Activated B cell treated with CpG ODN at 0.5 μM for 24 hours (primary cell): ENCODE results near the gene TRABD2B. TPM values are rescaled to one million over a fixed set of nuclear protein-coding genes. Genes with fewer than 3 reads are reported as not detected.

Experiments
- ATAC-seq: fragments of 200-7000 bp; cut with Tn5 transposase; one replicate; pipeline ENCODE4 v1.10.0; 2021; ENCODE audit warnings: low read depth, mild to moderate bottlenecking, moderate library complexity
- CTCF ChIA-PET: fragments of 350-600 bp; sonication (Branson Sonifier 250); formaldehyde crosslinking; loops from one replicate; lab custom pipeline; 2021; ENCODE audit warnings: antibody characterized with exemption; lab: Charles Lee
- POLR2A ChIA-PET: fragments of 350-600 bp; sonication (Branson Sonifier 250); formaldehyde crosslinking; loops from one replicate; lab custom pipeline; 2021; ENCODE audit warnings: antibody characterized with exemption; lab: Charles Lee
- DNase-seq: peaks from one replicate; pipeline ENCODE4 v3.0.0; 2022
- H3K27ac Mint-ChIP-seq: one replicate; pipeline ENCODE4 v1.8.0; 2020; ENCODE audit warnings: mixed read lengths
- H3K27me3 Mint-ChIP-seq: one replicate; pipeline ENCODE4 v1.8.0; 2021; ENCODE audit warnings: mixed read lengths
- H3K36me3 Mint-ChIP-seq: one replicate; pipeline ENCODE4 v1.8.0; 2021; ENCODE audit warnings: low read depth, mixed read lengths
- H3K4me1 Mint-ChIP-seq: one replicate; pipeline ENCODE4 v1.8.0; 2021; ENCODE audit warnings: mixed read lengths
- H3K4me3 Mint-ChIP-seq: one replicate; pipeline ENCODE4 v1.8.0; 2020; ENCODE audit warnings: mild to moderate bottlenecking, mixed read lengths
- H3K9me3 Mint-ChIP-seq: one replicate; pipeline ENCODE4 v1.8.0; 2020; ENCODE audit warnings: mixed read lengths
- intact Hi-C: fragments of 100-400 bp; cut with micrococcal nuclease; formaldehyde crosslinking; loops from one replicate; pipeline ENCODE4 v1.15.1; 2024
- total RNA-seq: library from RNA; stranded (reverse); gene quantifications from 2 replicates; pipeline ENCODE4 v1.2.3, GENCODE V29; 2022
- TF ChIP-seq, protein P1 (sequence below): fragments of 200-600 bp; IDR thresholded peaks from one replicate; pipeline ENCODE4 v1.8.0; 2022; ENCODE audit warnings: antibody characterized with exemption, mild to moderate bottlenecking

The TRABD2B gene
- not detected in 2 replicates for total RNA-seq

DNA sequence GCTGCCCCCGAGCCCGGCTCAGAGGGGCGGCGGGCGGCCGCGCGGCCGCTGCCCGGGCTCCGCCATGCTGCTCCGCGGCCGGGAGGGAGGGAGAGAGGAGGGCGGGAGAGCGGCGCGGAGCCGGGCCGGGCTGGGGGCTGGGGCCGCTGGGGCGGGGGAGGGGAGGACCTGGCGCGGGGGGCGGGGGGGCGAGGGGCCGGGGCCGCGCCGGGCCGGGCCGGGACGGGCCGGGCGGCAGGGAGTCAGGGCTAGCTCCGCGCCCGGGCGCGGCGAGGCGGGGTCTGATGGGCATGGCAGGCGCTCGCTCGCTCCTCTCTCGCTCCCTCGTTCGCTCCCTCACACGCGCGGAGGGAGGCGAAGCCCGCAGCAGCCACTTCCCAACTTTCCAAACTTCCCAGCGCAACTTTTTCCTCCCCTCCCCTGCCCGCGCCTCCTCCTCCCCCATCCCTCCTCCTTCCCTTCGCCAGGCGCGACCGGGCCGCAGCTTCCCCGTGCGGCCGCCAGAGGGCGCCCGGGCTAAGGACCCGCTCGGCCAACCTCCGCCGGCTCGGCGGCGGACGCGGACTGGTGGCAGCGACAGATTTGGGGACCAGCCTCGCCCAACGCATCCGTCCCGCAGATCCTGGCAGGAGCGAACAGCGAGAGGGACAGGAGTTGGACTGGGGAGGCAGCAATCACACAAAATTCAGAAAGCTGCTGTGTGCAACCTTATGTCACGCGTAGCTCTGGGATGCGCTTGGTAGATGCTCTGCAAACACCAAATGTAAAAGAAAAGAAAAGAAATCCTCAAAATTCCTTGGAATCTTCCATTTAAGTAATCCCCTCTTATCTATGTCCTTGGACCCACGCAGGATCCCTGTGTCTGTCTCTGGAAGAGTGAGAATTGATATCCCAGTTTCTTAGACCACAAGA is at the start of gene TRABD2B:
Gene TRABD2B, minus strand, starts transcription at position 97 of the 912 bp plus-strand sequence.
- peak within 1 kb of the TSS; percentile 70 for H3K4me3 Mint-ChIP-seq
- intact Hi-C loops: loop anchor here (2.0 kb wide), 1 partner anchor 239 kb away; no protein-coding TSS in a partner anchor
- no peak within 1 kb of the TSS for H3K27ac Mint-ChIP-seq
- ChIA-PET CTCF (interaction anchor here (2.9 kb wide), 1 partner anchor 12 kb away, joined by 10 read pairs; no protein-coding TSS in a partner anchor), POLR2A (no interaction called here)
- H3K27me3 Mint-ChIP-seq: peaks cover 48% of the 10 kb centered on the region
- DNase-seq: peak; percentile 65
- TF ChIP-seq, protein P1, sequence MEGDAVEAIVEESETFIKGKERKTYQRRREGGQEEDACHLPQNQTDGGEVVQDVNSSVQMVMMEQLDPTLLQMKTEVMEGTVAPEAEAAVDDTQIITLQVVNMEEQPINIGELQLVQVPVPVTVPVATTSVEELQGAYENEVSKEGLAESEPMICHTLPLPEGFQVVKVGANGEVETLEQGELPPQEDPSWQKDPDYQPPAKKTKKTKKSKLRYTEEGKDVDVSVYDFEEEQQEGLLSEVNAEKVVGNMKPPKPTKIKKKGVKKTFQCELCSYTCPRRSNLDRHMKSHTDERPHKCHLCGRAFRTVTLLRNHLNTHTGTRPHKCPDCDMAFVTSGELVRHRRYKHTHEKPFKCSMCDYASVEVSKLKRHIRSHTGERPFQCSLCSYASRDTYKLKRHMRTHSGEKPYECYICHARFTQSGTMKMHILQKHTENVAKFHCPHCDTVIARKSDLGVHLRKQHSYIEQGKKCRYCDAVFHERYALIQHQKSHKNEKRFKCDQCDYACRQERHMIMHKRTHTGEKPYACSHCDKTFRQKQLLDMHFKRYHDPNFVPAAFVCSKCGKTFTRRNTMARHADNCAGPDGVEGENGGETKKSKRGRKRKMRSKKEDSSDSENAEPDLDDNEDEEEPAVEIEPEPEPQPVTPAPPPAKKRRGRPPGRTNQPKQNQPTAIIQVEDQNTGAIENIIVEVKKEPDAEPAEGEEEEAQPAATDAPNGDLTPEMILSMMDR: peak; percentile 64
- peak; percentile 60 for ATAC-seq
- no peaks in the 10 kb centered on the region for H3K9me3 Mint-ChIP-seq
- peaks cover 10% of the 10 kb centered on the region for H3K4me1 Mint-ChIP-seq
- no peaks in the 10 kb centered on the region for H3K36me3 Mint-ChIP-seq

DNA sequence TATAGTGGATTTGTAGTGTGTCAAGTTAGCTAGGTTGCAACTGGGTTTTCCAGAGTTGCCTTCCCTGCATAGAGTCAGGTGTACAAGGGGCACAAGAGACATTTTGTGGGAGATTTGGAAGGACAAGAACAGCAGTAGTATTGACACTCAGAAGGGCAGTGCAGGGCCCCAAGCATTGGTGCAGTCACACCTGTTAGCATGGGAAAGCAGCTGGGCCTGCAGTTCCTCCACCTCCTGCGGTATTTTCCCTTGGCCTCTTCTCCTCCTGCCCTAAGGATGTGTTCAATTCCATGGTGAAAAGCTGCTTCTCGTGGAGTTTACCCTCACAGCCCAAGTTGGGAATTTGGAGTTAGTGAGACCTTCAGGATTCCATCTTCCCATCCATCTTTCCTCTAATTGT is 47.1 kb upstream of the TRABD2B start:
- ATAC-seq (no peak), DNase-seq (no peak)
- Mint-ChIP-seq H3K4me1 (no peaks in the 10 kb centered on the region), H3K27me3 (peaks cover 10% of the 10 kb centered on the region), H3K27ac (no peak overlapping the region), H3K9me3 (no peaks in the 10 kb centered on the region), H3K4me3 (no peak overlapping the region), H3K36me3 (no peaks in the 10 kb centered on the region)
- CTCF ChIA-PET: no interaction called here
- TF ChIP-seq, protein P1: no peak
- intact Hi-C loops: no loop called here
- POLR2A ChIA-PET: no interaction called here

DNA sequence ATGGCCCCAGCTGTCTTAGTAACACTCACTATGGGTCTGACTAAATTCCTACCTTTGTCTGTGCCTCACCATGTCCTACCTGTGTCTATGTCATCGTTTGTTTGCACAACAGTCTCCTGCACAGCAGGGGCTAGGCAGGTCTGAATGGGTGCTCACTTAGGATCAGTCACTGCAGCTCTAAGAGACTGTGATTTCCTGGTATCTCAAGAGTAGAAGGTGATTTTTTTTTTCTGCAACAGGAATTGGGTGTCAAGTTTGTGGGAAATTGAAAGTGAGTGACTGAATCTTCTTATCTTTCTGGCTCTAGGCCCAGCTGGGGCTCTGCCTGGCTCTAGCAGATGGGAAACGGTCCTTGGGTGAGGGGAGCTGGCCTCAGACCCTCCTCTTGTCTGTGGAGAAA is 46.4 kb upstream of the TRABD2B start:
- DNase-seq: no peak
- Mint-ChIP-seq H3K27ac (no peak overlapping the region), H3K9me3 (no peaks in the 10 kb centered on the region), H3K4me3 (no peak overlapping the region), H3K27me3 (peaks cover 9% of the 10 kb centered on the region), H3K36me3 (no peaks in the 10 kb centered on the region), H3K4me1 (no peaks in the 10 kb centered on the region)
- no peak for ATAC-seq
- POLR2A ChIA-PET: no interaction called here
- TF ChIP-seq, protein P1: no peak
- CTCF ChIA-PET: no interaction called here
- intact Hi-C loops: no loop called here

DNA sequence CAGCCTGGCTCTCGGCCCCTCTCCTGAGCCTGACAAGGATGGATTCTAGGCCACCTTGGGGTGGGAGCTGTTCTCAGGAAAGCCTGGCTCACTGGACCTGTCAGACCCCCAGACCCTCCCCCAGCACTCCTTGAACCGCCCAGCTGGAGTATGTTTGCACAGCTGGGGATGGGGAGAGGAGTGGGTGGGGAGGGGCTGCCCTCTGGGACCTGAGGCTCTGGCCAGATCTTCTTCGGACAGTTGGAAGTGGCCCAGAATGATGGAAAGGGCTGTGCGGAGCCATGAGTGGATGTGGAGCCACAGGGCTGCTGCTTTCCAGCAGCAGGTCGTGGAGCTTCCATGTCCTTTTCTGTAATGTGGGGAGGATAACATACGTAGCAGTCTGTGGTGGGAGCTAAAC is 43.0 kb upstream of the TRABD2B start:
- Mint-ChIP-seq H3K4me3 (no peak overlapping the region), H3K27me3 (peaks cover 16% of the 10 kb centered on the region), H3K9me3 (no peaks in the 10 kb centered on the region), H3K36me3 (no peaks in the 10 kb centered on the region), H3K4me1 (no peaks in the 10 kb centered on the region), H3K27ac (no peak overlapping the region)
- intact Hi-C loops: no loop called here
- ChIA-PET POLR2A (no interaction called here), CTCF (no interaction called here)
- no peak for ATAC-seq
- TF ChIP-seq, protein P1: no peak
- no peak for DNase-seq
